Islet of Langerhans (tissue), 1 donor: ENCODE measurements around the gene KPNA3.
"Not testable (repeated sequence)": the region's sequence is repeated elsewhere in the genome, so short reads cannot be mapped to it uniquely, and the experiment has no call there.

Source experiments
- FAIRE-seq: peaks from one replicate; lab custom pipeline; 2011; peaks lifted over from hg19 to GRCh38; lab: Jason Lieb, UNC

Gene KPNA3

GRCh38 chr13:49746111-49746510, 46.4 kb downstream of the KPNA3 start:
- no peak for FAIRE-seq

GRCh38 chr13:49740870-49741269, 51.6 kb downstream of the KPNA3 start:
- FAIRE-seq: no peak

- FAIRE-seq: peak; percentile 45
Measured at GRCh38 chr13:49739498-49740187, 52.8 kb downstream of the KPNA3 start.

- FAIRE-seq: no peak
Measured at GRCh38 chr13:49733181-49733951, 59.1 kb downstream of the KPNA3 start.

DNA sequence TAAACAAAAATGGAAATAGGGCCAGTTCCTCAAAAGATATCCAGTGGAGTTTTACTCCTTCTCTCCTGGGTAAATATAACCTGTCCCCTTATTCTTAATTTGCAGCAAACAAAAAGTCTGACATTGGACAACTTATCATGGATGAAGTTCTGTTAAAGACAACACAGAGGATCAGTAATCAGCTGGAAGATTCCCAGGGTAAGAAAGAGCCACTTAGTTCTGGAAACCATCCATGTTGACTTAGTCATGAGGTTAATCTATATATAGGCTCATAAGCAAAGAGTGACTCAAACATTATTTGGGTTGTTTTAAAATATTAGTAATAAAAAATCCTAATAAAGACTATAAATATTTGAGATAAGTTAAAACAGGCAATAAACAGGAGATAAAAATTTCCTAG, 60.7 kb downstream of the KPNA3 start:
- no peak for FAIRE-seq

- FAIRE-seq: no peak
Measured at GRCh38 chr13:49716615-49717014, 75.9 kb downstream of the KPNA3 start.

- FAIRE-seq: peak; percentile 86
Measured at GRCh38 chr13:49714757-49715156, 77.7 kb downstream of the KPNA3 start.

DNA sequence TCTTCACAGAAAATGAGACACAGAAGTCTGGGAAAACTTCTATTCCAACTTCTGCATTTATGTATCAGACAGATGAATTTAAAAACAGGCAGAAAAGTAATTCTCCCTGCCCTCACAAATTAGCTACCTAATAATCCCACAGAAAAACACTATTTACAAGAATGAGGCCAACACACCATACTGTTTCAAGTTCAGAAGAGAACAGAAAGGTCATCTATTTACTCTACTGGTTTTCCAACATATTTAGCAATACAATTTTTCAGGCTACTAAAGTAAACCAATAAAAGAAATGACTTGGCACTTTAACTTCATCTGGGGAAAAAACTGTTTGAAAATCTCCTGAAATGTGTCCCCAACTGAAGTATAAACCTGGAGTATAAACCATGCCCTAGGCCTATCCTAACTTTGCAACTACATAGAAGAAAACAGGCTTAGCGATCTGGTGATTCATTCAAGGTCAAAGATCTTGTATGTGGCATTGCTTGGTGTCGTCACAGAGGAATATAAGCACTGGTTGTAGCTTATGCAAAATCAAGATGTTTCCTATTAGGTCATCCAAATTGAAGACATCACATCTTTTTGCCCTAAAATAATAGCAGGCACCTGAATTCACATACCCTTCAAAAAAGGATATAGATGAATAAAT, 81.1 kb downstream of the KPNA3 start:
- no peak for FAIRE-seq

DNA sequence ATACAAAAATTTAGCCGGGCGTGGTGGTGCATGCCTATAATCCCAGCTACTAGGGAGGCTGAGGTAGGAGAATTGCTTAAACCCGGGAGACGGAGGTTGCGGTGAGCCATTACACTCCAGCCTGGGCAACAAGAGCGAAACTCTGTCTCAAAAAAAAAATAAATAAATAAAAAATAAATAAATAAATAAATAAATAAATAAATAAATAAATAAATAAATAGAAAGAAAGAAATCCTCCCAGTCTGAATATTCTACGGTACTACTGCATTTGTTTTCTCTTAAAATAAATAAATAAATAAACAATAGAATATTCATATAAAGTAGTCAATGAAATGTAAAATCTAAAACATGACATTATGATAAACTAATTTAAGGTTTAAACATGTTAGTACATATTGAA, 88.2 kb downstream of the KPNA3 start:
- FAIRE-seq: not testable (repeated sequence)

GRCh38 chr13:49701491-49701890, 91.0 kb downstream of the KPNA3 start:
- FAIRE-seq: no peak

- FAIRE-seq: no peak
Measured at GRCh38 chr13:49697468-49697867, 95.0 kb downstream of the KPNA3 start.

- FAIRE-seq: no peak
Measured at GRCh38 chr13:49694446-49694845, 98.0 kb downstream of the KPNA3 start.

GRCh38 chr13:49693877-49694276, 98.6 kb downstream of the KPNA3 start:
- FAIRE-seq: no peak

DNA sequence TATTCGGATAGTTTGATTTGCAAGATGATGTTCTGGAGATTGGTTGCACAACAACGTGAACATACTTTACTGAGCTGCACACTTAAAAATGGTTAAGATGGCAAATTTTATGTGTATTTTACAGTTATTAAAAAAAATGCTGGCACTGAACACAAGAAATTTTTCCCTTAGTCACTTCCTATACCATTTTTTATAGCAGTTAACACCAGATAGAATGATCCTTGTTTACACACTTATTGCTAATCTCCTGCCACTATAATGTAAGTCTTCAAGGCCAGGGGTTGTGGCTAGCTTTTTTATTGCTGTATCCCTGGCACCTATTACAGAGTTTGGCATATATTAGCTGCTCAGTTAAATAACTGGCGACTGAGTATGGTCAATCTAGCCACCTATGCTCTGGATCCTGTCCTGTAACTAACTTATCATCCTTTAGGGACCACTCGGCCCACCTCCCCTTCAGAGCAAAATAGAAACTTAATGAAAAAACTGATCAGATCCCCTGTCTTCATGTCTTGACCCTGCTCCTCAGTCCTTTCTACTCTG, 99.2 kb downstream of the KPNA3 start:
- no peak for FAIRE-seq

DNA sequence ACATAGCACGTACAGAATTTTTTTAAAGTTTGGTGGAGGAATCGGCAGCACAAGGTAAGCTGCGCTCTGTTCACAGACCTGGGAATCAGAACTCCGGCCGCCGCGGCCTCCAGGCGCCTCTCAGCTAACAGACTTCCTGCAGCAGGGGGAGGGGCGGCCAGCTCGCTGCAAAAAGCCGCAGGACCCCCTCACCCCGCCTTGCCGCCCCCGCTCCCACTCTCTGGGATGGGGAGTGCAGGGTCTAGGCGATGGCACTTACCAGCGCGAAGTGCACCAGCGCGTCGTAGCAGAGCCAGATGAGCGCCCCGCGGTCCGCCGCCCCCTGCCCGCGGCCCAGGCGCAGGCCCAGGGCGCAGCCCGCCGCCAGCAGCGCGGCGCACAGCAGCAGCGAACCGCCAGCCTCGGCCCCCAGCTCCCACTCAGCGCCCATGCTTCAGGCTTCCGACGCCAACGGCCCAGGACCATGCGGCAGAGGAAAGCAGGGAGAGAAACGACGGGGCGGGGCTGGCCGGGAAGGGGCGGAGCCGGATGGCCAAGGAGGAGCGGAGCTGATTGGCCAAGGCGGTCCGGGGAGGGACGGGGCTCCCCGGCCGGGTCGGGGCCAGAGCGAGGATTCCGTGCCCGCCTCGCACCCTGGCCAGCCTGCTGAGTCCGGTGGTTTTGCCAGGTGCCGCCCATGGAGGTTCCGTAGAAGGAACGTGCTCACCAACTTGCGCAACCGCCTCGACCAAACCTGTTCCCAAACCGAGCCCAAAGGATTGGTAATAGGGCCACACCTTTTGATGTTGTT, 101.3 kb downstream of the KPNA3 start, which contains the start of gene EBPL:
Gene EBPL, minus strand, starts transcription at position 492 of the 790 bp plus-strand sequence. Its CDS starts 62 bp downstream, at position 430.
- no peak for FAIRE-seq

DNA sequence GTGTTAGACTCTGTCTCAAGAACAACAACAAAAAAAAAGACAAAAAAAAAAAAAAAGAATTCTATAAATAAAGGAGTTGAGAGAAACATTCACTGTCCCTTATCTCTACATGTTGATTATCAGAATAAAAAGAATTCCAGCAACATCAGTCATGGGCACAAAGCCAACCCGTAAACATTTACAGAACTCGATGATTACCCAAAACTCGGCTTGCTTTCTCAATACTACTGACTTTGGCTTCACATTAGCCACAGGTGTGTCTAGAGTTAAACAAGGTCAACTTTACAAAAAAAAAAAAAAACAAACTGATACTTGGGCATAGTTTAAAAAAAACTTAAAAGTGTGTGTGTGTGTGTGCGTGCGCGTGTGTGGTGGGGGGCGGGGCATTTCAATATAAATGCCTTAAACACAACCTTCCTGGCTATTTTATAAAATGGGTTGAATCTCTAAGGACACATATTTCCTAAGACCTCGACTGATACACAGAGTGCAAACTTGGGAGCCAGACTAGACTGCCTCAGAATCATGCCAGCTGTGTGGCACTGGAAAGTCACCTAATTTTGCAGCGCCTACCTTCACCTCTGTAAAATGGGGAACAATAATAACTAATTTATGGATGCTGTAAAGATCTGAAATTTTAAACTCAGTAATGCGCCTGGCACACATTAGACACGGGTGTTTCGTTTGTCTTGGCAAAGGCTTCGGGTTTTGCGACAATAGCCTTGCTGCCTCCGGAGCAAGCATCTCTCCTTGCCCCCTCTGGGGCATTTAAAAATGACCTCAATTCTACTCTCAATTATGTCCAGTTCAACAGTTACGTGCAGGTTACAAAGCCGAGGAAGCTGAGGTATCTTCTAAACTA, 102.1 kb downstream of the KPNA3 start:
- no peak for FAIRE-seq

DNA sequence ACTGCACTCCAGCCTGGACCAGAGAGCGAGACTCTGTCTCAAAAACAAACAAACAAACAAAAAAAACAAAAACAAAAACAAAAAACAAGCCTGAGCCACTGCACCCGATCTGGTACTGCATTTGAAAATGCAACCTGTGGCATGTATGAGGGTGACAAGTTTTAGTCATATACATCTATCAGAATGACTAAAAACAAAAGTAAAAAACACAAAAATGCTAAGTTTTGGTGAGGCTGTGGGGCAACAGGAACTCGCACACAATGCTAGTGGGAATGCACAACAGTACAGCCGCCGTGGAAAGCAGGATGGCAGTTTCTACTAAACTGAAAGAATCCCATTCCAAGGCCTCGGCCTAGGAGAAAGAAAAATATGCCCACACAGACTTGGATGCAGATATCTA, 109.0 kb downstream of the KPNA3 start:
- FAIRE-seq: no peak

GRCh38 chr13:49681842-49682435, 110.5 kb downstream of the KPNA3 start:
- FAIRE-seq: peak; percentile 86

GRCh38 chr13:49679246-49679645, 113.2 kb downstream of the KPNA3 start:
- no peak for FAIRE-seq

GRCh38 chr13:49678191-49678914, 114.1 kb downstream of the KPNA3 start:
- FAIRE-seq: no peak
